GF-D8 (cell line): Measurements from ENCODE around the gene STX1A.
"Not testable (repeated sequence)": the region's sequence is repeated elsewhere in the genome, so short reads cannot be mapped to it uniquely, and the experiment has no call there.

ENCODE experiments used
- DNase-seq: peaks from one replicate; lab custom pipeline; 2025; lab: John Stamatoyannopoulos, UW

Gene STX1A

GRCh38 chr7:73682745-73683055 lies 36.8 kb downstream of the STX1A start:
- no peak for DNase-seq

GRCh38 chr7:73681031-73681430 lies 38.4 kb downstream of the STX1A start:
- no peak for DNase-seq

DNA sequence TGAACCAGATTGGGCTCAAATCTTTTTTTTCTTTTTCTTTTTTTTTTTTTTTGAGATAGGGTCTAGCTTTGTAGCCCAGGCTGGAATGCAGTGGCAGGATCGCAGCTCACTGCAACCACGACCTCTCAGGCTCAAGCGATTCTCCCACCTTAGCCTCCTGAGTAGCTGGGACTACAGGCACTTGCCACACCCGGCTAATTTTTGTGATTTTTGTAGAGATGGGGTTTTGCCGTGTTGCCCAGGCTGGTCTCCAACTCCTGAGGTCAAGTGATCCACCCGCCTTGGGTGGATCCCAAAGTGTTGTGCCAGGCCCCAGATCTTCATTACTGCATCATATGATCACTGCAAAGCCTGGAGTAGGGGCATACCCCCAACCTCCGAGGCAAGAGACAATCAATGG lies 39.0 kb downstream of the STX1A start:
- no peak for DNase-seq

DNA sequence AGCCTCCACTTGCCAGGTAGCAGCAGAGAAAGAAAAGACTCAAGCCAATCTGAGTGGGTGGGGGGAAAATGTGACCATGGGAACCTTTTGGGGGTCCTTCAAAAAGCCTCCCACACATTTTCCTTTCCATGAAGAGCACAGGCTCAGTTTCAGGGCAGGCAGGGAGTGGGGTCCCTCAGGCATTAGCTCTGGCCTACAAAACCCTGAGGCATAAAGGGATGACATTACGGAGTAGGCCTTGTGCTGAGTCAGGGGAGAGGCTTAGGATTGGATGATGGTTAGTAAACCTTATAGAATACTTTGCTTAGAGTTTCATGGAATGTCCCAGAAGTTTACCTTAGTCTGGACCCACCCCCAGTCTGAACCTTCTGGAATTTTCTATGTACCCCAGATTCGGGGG lies 39.8 kb downstream of the STX1A start:
- no peak for DNase-seq

DNA sequence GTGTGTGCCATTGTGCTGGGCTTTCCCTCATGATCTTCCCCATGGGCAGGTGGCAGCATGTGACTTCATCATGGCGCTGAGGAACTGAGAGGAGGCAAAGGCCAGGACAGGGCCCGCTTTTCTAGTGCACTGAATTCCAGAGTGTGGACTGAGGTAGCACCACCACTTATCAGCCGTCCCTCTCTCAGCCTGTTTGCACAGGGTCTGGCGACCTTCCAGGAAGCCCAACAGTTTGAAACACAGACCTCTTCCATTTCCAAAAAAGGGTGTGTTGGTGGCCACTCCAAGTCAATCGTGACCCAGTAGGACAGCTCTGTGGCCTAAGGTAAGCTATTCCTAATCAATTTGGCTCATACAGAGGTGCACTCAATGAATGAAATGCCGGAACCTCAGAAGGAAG lies 40.6 kb downstream of the STX1A start:
- no peak for DNase-seq

GRCh38 chr7:73676062-73676461 lies 43.4 kb downstream of the STX1A start:
- not testable (repeated sequence) for DNase-seq

DNA sequence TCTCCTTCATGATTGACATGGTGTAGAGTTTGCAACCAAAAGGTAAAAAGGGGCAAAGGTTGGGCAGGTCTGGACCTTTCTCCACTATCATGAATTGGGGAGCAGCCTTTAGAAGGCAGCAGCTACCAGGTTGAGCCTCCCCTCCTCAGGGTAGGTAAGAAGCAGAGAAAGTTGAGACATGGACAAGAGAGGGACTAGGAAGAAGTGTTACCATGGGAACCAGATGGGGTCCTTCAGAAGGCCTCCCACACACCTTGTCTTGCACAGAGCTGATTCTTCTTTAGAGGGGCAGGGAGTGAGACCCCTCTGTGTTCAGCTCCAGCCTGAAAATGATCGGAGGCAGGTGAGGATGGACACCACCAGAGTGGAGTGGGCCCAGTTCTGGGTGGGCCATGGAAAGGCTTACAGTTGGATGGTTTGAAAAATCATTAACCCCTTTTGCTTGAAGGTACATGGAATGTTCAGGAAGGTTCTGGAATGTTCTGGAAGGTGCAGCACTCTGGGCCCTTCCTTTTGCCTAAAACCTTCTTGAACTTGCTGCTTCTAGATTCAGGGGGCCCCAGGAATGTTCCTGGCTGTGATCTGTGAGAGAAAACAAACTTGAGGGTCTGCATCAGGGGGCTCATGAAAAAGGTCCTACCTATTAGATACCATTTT lies 44.9 kb downstream of the STX1A start:
- no peak for DNase-seq

- DNase-seq, result no peak
Observed at GRCh38 chr7:73671857-73672445, 47.5 kb downstream of the STX1A start.

GRCh38 chr7:73671322-73671661 lies 48.2 kb downstream of the STX1A start:
- no peak for DNase-seq

- DNase-seq, result no peak
Observed at GRCh38 chr7:73669858-73670385, 49.5 kb downstream of the STX1A start.

GRCh38 chr7:73669288-73669701 lies 50.2 kb downstream of the STX1A start:
- no peak for DNase-seq

- DNase-seq, result no peak
Observed at GRCh38 chr7:73668886-73669230, 50.6 kb downstream of the STX1A start.

- DNase-seq, result no peak
Observed at GRCh38 chr7:73668103-73668885, 51.2 kb downstream of the STX1A start.

DNA sequence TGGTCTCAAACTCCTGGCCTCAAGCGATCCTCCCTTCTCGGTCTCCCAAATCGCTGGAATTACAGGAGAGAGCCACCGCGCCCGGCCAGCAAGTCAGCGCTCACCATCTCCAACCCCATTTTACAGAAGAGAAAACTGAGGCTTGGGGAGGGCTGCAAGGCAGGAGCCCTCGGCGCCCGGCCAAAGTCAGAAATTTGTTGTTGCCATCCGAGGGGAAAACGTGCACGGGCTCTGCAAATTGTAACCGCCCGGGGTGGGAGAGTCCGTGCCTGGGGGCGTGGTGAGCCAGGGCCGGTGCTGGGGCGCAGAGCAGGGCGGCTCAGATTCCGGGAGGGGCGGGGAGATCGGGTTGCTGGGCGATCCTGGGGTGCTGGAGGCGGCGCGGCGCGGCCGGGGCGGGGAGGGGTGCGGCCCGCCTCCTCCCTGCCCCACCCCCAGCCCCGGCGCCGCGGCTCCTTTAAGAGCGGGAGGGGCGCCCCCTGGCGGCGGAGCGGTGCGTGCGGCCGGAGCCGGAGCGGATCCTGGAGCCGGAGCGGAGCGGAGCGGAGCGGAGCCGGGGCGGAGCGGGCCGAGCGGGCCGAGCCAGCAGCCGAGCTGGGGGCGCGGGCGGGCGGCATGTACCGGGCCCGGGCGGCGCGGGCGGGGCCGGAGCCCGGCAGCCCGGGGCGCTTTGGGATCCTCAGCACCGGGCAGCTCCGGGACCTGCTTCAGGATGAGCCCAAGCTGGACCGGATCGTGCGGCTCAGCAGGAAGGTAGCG lies 51.9 kb downstream of the STX1A start, which contains the start of gene VPS37D:
VPS37D (plus strand) TSS at position 488 of the 759 bp plus-strand sequence; CDS start at position 616, 128 bp downstream.
- DNase-seq, result no peak

DNA sequence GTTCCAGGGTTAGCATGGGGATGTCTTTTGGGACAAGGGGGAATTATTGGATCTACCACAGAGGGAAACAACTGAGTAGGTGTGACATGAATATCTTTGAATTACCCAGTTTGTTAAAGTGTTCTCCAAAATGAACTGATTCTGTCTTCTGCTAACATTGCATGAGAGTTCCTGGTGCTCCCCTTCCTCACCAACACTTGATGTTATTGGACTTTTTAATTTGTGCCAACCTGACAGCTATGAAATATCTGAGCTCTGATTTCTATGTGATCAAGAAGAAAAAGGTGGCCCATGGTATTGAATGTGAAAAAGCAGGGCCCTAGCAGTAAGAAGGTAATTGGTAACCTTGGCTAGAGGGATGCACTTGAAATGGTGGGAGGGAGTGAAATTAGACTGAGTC lies 56.4 kb downstream of the STX1A start:
- DNase-seq, result no peak

DNA sequence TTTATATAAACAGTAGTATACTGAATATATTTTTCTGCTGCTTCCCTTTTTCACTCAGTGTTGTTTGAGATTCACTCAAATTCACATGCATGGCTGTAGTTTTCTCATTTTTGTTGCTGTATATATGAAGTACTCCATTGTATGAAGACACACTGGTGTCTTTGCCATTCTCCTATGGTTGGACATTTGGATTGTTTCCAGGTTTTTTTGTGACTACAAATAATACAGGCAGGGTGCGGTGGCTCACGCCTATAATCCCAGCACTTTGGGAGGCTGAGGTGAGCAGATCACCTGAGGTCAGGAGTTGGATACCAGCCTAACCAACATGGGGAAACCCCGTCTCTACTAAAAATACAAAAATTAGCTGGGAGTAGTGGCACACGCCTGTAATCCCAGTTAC lies 58.9 kb downstream of the STX1A start:
- not testable (repeated sequence) for DNase-seq

DNA sequence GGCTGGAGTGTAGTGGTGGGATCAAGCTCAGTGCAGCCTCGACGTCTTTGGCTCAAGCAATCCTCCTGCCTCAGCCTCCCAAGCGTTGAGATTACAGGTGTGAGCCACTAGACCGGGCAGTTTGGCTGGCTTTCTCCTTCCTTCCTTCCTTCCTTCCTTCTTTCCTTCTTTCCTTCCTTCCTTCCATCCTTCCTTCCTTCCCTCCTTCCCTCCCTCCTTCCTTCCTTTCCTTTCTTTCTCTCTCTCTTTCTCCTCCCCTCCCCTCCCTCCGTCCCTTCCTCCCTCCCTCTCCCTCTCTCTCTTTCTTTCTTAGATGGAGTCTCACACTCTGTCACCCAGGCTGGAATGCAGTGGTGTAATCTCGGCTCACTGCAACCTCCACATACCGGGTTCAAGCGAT lies 59.5 kb downstream of the STX1A start:
- DNase-seq, result no peak

GRCh38 chr7:73655309-73655708 lies 64.2 kb downstream of the STX1A start:
- not testable (repeated sequence) for DNase-seq

DNA sequence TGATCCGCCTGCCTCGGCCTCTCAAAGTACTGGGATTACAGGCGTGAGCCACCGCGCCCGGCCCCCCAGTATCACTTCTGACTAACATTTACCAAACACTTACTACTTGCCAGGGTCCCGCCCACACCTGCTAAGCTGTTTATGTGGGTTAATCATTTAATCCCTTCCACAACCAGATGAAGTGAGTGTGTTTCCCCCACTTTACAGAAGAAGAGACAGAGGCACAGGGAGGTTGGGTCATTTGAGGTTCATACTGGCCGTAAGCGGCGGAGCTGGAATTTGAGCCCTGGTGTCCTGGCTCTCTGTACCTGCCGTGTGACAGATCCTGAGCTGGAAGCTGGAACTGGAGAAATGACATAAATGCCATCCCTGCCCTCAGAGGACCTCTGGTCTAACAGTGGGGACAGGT lies 66.9 kb downstream of the STX1A start:
- DNase-seq, result no peak

- DNase-seq, result no peak
Observed at GRCh38 chr7:73650524-73650923, 68.9 kb downstream of the STX1A start.

- DNase-seq, result no peak
Observed at GRCh38 chr7:73649576-73649975, 69.9 kb downstream of the STX1A start.
